Measurements from ENCODE around the gene FAM170B. TPM values are rescaled to one million over a fixed set of nuclear protein-coding genes. Genes with fewer than 3 reads are reported as not detected.
A peak's percentile ranks its signal among the peaks of the same experiment; 100 is the strongest.

The FAM170B gene
- total RNA-seq, 1 donor from 2014 or later, result not detected

DNA sequence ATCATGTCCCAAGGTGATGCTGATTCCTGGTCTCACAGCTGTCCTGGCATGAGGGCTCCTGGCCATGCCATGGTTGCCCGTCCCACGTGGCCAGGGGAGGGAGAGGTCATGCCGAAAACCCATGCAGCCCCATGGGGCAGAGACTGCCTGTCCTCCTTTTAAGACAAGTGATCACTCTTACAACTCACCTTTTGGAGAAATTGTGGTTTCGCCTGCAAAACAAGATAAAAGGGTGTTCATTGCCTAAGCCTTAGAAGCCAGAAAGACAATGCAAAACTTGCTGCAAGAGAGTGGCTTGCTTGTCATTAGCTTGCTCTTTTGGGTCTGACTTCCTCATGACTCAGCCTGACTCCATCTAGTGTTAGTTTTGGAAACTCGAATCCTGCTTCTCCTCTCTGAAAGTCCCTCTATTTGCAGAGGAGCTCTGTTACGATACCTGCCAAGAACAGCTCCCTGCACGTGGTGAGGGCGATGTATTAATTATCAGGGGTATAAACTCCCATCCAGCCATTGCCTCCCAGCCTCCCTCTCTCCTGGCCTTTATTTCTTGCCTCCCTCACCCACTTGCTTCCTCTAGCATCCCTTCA lies 27.7 kb upstream of the FAM170B start:
- peaks cover 3% of the 10 kb centered on the region for H3K4me1 Mint-ChIP-seq
- peaks cover 4% of the 10 kb centered on the region for H3K9me3 ChIP-seq (ENCODE audit: low read depth)
- H3K4me1 ChIP-seq, result no peaks in the 10 kb centered on the region
- TF ChIP-seq, protein P1, sequence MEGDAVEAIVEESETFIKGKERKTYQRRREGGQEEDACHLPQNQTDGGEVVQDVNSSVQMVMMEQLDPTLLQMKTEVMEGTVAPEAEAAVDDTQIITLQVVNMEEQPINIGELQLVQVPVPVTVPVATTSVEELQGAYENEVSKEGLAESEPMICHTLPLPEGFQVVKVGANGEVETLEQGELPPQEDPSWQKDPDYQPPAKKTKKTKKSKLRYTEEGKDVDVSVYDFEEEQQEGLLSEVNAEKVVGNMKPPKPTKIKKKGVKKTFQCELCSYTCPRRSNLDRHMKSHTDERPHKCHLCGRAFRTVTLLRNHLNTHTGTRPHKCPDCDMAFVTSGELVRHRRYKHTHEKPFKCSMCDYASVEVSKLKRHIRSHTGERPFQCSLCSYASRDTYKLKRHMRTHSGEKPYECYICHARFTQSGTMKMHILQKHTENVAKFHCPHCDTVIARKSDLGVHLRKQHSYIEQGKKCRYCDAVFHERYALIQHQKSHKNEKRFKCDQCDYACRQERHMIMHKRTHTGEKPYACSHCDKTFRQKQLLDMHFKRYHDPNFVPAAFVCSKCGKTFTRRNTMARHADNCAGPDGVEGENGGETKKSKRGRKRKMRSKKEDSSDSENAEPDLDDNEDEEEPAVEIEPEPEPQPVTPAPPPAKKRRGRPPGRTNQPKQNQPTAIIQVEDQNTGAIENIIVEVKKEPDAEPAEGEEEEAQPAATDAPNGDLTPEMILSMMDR (IDR thresholded peaks at IDR 0.05), result peak; percentile 41
- TF ChIP-seq EZH2 (IDR thresholded peaks at IDR 0.05), result no peak
- no peak for TF ChIP-seq EZH2phosphoT487 (IDR thresholded peaks at IDR 0.05)
- H3K36me3 ChIP-seq, result no peaks in the 10 kb centered on the region
- peak; percentile 49 for DNase-seq (ENCODE audit: low spot score)
- H2AFZ ChIP-seq (replicated peaks), result peak overlapping the region; percentile 48
- no peaks in the 10 kb centered on the region for H3F3A ChIP-seq (ENCODE audit: low read depth)
- H3K36me3 Mint-ChIP-seq, result no peaks in the 10 kb centered on the region
- H3K4me2 ChIP-seq, result no peak overlapping the region
- no peak overlapping the region for H3K9ac ChIP-seq
- no peaks in the 10 kb centered on the region for H4K20me1 ChIP-seq (ENCODE audit: low read depth)
- H3K27ac ChIP-seq, result no peak overlapping the region
- no peak overlapping the region for H3K4me3 Mint-ChIP-seq
- no peaks in the 10 kb centered on the region for H3K79me2 ChIP-seq (ENCODE audit: low read depth)
- H3K9me3 Mint-ChIP-seq, result peaks cover 3% of the 10 kb centered on the region
- H3K27me3 ChIP-seq, result no peaks in the 10 kb centered on the region
- H3K27ac Mint-ChIP-seq, result no peak overlapping the region
- H3K4me3 ChIP-seq, result no peak overlapping the region
- peaks cover 7% of the 10 kb centered on the region for H3K27me3 Mint-ChIP-seq (ENCODE audit: insufficient read depth, low read depth)

DNA sequence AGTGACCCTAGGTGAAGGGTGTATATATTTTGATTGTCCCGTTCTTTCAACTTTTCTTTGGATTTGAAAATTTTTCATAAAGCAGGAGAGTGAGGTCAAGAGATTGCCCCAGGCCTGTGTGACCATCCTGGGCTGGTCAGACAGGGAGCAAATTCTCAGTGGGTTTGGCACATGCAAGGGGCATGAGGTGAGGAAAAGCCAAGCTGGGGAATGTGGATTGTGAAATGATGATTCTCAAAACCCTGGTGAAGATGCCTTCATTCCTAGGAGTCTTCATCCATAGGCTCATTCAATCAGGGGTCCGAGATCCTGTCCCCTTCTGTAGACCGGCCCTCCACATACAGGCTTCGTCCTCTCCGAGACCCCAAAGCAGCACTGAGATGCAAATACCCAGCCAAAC lies 27.0 kb upstream of the FAM170B start:
- no peaks in the 10 kb centered on the region for H3K36me3 Mint-ChIP-seq
- Histone ChIP-seq H3K4me2 (no peak overlapping the region), H3K36me3 (no peaks in the 10 kb centered on the region), H4K20me1 (ENCODE audit: low read depth) (no peaks in the 10 kb centered on the region), H3F3A (ENCODE audit: low read depth) (no peaks in the 10 kb centered on the region), H3K4me3 (no peak overlapping the region), H3K9ac (no peak overlapping the region), H3K27ac (no peak overlapping the region), H3K79me2 (ENCODE audit: low read depth) (no peaks in the 10 kb centered on the region), H3K4me1 (no peaks in the 10 kb centered on the region), H3K9me3 (ENCODE audit: low read depth) (peaks cover 4% of the 10 kb centered on the region), H2AFZ (replicated peaks) (no peak overlapping the region), H3K27me3 (no peaks in the 10 kb centered on the region)
- TF ChIP-seq, protein P1 (IDR thresholded peaks at IDR 0.05), result no peak
- TF ChIP-seq EZH2phosphoT487 (IDR thresholded peaks at IDR 0.05) (no peak), EZH2 (IDR thresholded peaks at IDR 0.05) (no peak)
- no peak overlapping the region for H3K27ac Mint-ChIP-seq
- peaks cover 3% of the 10 kb centered on the region for H3K9me3 Mint-ChIP-seq
- H3K27me3 Mint-ChIP-seq (ENCODE audit: insufficient read depth, low read depth), result peaks cover 7% of the 10 kb centered on the region
- no peak for DNase-seq (ENCODE audit: low spot score)
- H3K4me3 Mint-ChIP-seq, result no peak overlapping the region
- H3K4me1 Mint-ChIP-seq, result no peaks in the 10 kb centered on the region

DNA sequence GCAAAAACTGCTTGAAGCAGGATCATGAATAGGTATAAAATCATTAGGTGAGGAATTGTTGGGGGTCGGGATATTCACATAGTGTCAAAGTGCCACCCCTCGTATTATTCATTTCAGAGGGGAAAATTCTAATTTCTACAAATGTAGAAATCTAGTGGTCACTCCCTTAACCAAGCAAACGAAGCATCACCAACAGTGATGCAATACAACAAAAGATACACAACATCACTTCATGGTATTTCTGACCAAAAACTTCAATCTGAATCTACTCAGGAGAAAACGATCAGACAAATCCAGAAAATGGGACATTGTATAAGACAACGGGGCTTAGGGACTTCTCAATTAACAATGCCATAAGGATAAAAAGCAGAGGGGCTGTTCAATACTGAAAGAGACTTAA lies 26.3 kb upstream of the FAM170B start:
- no peak overlapping the region for H3K27ac Mint-ChIP-seq
- DNase-seq (ENCODE audit: low spot score), result no peak
- Histone ChIP-seq H3F3A (ENCODE audit: low read depth) (no peaks in the 10 kb centered on the region), H3K36me3 (no peaks in the 10 kb centered on the region), H4K20me1 (ENCODE audit: low read depth) (no peaks in the 10 kb centered on the region), H3K9me3 (ENCODE audit: low read depth) (peaks cover 4% of the 10 kb centered on the region), H3K4me3 (no peak overlapping the region), H3K27me3 (no peaks in the 10 kb centered on the region), H3K4me1 (no peaks in the 10 kb centered on the region), H3K27ac (no peak overlapping the region), H3K79me2 (ENCODE audit: low read depth) (no peaks in the 10 kb centered on the region), H2AFZ (replicated peaks) (no peak overlapping the region), H3K9ac (no peak overlapping the region), H3K4me2 (no peak overlapping the region)
- peaks cover 10% of the 10 kb centered on the region for H3K27me3 Mint-ChIP-seq (ENCODE audit: insufficient read depth, low read depth)
- H3K36me3 Mint-ChIP-seq, result no peaks in the 10 kb centered on the region
- no peaks in the 10 kb centered on the region for H3K4me1 Mint-ChIP-seq
- TF ChIP-seq EZH2 (IDR thresholded peaks at IDR 0.05) (no peak), EZH2phosphoT487 (IDR thresholded peaks at IDR 0.05) (no peak)
- TF ChIP-seq, protein P1 (IDR thresholded peaks at IDR 0.05), result no peak
- no peak overlapping the region for H3K4me3 Mint-ChIP-seq
- H3K9me3 Mint-ChIP-seq, result peaks cover 3% of the 10 kb centered on the region

All from neural progenitor cell (in vitro differentiated cells).